T-cell (primary cell): ENCODE results near the gene EVI5. TPM values are rescaled to one million over a fixed set of nuclear protein-coding genes. Genes with fewer than 3 reads are reported as not detected.

Experiments
- ATAC-seq, 4 experiments: fragments of 200-7000 bp in 3 of 4; fragments of 150-1000 bp in 1 of 4; cut with Tn5 transposase; replicated peaks in 1 of 4; 1 replicate in 3 of 4; 2 replicates in 1 of 4; pipeline ENCODE4 v1.10.0; 2021; ENCODE audit warnings: moderate library complexity in 3 of 4, mild to moderate bottlenecking in 2 of 4, moderate number of reproducible peaks in 1 of 4
- CTCF ChIA-PET, 2 donors: fragments of 300-600 bp; sonication (Branson Sonifier 250); formaldehyde crosslinking; loops; one replicate each; lab custom pipeline; 2022; ENCODE audit warnings: antibody characterized with exemption in 2 of 2; lab: Charles Lee
- POLR2A ChIA-PET, 2 donors: fragments of 300-600 bp; sonication (Branson Sonifier 250); formaldehyde crosslinking; loops; one replicate each; lab custom pipeline; 2022; ENCODE audit warnings: antibody characterized with exemption in 2 of 2; lab: Charles Lee
- DNase-seq, 35 experiments: peaks; one replicate each; pipeline versions ENCODE4 v3.0.0 to v3.0.0-alpha.2; 2013 to 2023
- H3K27ac ChIP-seq: one replicate; pipeline ENCODE4 v1.5.1; 2013; ENCODE audit warnings: low read length
- H3K27me3 ChIP-seq, 2 experiments: replicated peaks in 1 of 2; 1 replicate in 1 of 2; 2 replicates in 1 of 2; pipeline versions ENCODE4 v1.6.1 to v1.7.0; 2013; ENCODE audit warnings: low read length in 1 of 2, mixed read lengths in 1 of 2; ENCODE audit not compliant: control insufficient read depth in 2 of 2, insufficient read depth in 2 of 2; ENCODE audit errors: extremely low read depth in 1 of 2
- H3K36me3 ChIP-seq, 2 donors: 1 replicate in 1 of 2; 2 replicates in 1 of 2; pipeline versions ENCODE4 v1.6.1 to v1.7.0; 2013; ENCODE audit warnings: low read length in 1 of 2; ENCODE audit not compliant: control insufficient read depth in 2 of 2, insufficient read depth in 1 of 2; ENCODE audit errors: extremely low read depth in 1 of 2
- H3K4me1 ChIP-seq, 2 experiments: 1 replicate in 1 of 2; 2 replicates in 1 of 2; pipeline versions ENCODE4 v1.6.1 to v1.7.0; 2013; ENCODE audit warnings: low read length in 2 of 2, mixed read lengths in 1 of 2; ENCODE audit not compliant: insufficient read depth in 2 of 2, control insufficient read depth in 1 of 2; ENCODE audit errors: extremely low read depth in 1 of 2
- H3K4me3 ChIP-seq, 2 donors: 1 replicate in 1 of 2; 2 replicates in 1 of 2; pipeline versions ENCODE4 v1.5.1 to v1.7.0; 2013; ENCODE audit warnings: mild to moderate bottlenecking in 2 of 2, low read length in 1 of 2, moderate library complexity in 1 of 2; ENCODE audit not compliant: control insufficient read depth in 1 of 2; ENCODE audit errors: extremely low read depth in 1 of 2
- H3K9me3 ChIP-seq: 2 replicates; pipeline ENCODE4 v1.7.0; 2013
- H3K27ac Mint-ChIP-seq, 2 donors: one replicate each; pipeline ENCODE4 v1.8.0; 2020 to 2021; ENCODE audit warnings: mild to moderate bottlenecking in 2 of 2, mixed read lengths in 2 of 2
- H3K27me3 Mint-ChIP-seq, 2 donors: one replicate each; pipeline ENCODE4 v1.8.0; 2021 to 2022; ENCODE audit warnings: mixed read lengths in 2 of 2
- H3K36me3 Mint-ChIP-seq: one replicate; pipeline ENCODE4 v1.8.0; 2021; ENCODE audit warnings: mixed read lengths
- H3K4me1 Mint-ChIP-seq, 3 donors: one replicate each; pipeline ENCODE4 v1.8.0; 2020 to 2022; ENCODE audit warnings: mixed read lengths in 3 of 3, mild to moderate bottlenecking in 1 of 3
- H3K4me3 Mint-ChIP-seq, 3 donors: one replicate each; pipeline ENCODE4 v1.8.0; 2020 to 2022; ENCODE audit warnings: mild to moderate bottlenecking in 3 of 3, mixed read lengths in 3 of 3, moderate library complexity in 3 of 3
- H3K9me3 Mint-ChIP-seq, 3 donors: one replicate each; pipeline ENCODE4 v1.8.0; 2020 to 2022; ENCODE audit warnings: mixed read lengths in 3 of 3
- WGBS: methylation state at CpG from one replicate; pipeline ENCODE4 v1.1.5; 2013; ENCODE audit warnings: missing lambda C conversion rate; ENCODE audit not compliant: insufficient coverage; 5-methylcytosine and 5-hydroxymethylcytosine counted together
- total RNA-seq, 35 experiments: library from RNA in 6 of 35; stranded (reverse) in 6 of 35; fragments of 120-200 nt in 1 of 35; gene quantifications; one replicate each; pipeline versions ENCODE4 v1.2.1 to v1.2.4 and lab custom pipeline; 2013 to 2026

The EVI5 gene
- total RNA-seq = 1 to 10 TPM; 1.5 to 2.4 (median 2.0) TPM
- 2.1 TPM for total RNA-seq (2013)
- 1.0 to 142 (median 3.4) reads per million in 29 experiments for total RNA-seq (lab: John Stamatoyannopoulos, UW)

GRCh38 chr1:92784639-92785500 lies at the start of gene EVI5:
Gene EVI5, minus strand, starts transcription at chr1:92785108. Its CDS starts 48,562 bp downstream, at chr1:92736546.
- DNase-seq (peak; percentile 25 to 78 (median 52)), ATAC-seq (peak; percentile 72 to 81 (median 75))
- H3K4me3 ChIP-seq = peak within 1 kb of the TSS; percentile 54 to 86
- Mint-ChIP-seq H3K4me3 (peak within 1 kb of the TSS; percentile 76 to 84 (median 77)), H3K9me3 (no peaks in the 10 kb centered on the region), H3K4me1 (peaks cover 19 to 25% (median 19%) of the 10 kb centered on the region in 3 donors), H3K36me3 (no peaks in the 10 kb centered on the region), H3K27ac (peak within 1 kb of the TSS; percentile 11 to 47), H3K27me3 (peaks cover 16 to 44% of the 10 kb centered on the region in 2 donors)
- H3K27me3 ChIP-seq = peaks cover 0 to 51% of the 10 kb centered on the region in 2 experiments
- 3% methylated on average over 85 of the region's 94 CpGs for WGBS
- H3K36me3 ChIP-seq = no peaks in the 10 kb centered on the region
- POLR2A ChIA-PET = no interaction called here
- H3K27ac ChIP-seq = no peak within 1 kb of the TSS
- CTCF ChIA-PET = interaction anchor here in 1 of 2 donors (0.7 kb wide), 1 partner anchor 35 kb away, joined by 3 read pairs; no protein-coding TSS in a partner anchor
- peaks cover 8 to 28% of the 10 kb centered on the region in 2 experiments for H3K4me1 ChIP-seq
- no peaks in the 10 kb centered on the region for H3K9me3 ChIP-seq

GRCh38 chr1:92834617-92835016 lies 49.7 kb upstream of the EVI5 start:
- no peaks in the 10 kb centered on the region for H3K27me3 ChIP-seq
- DNase-seq (no peak), ATAC-seq (no peak)
- ChIA-PET CTCF (interaction anchor here in 1 of 2 donors (1.1 kb wide), 1 partner anchor 35 kb away, joined by 3 read pairs; no protein-coding TSS in a partner anchor), POLR2A (interaction anchor here in 1 of 2 donors (0.6 kb wide), 1 partner anchor 127 kb away, joined by 4 read pairs; no protein-coding TSS in a partner anchor)
- H3K4me3 ChIP-seq = no peak overlapping the region
- Mint-ChIP-seq H3K27me3 (no peaks in the 10 kb centered on the region), H3K4me3 (peak overlapping the region; percentile 97 to 100 (median 99)), H3K36me3 (peaks cover 59% of the 10 kb centered on the region), H3K9me3 (no peaks in the 10 kb centered on the region), H3K4me1 (peaks cover 72 to 76% (median 75%) of the 10 kb centered on the region in 3 donors), H3K27ac (peak overlapping the region; percentile 92 to 99)
- H3K9me3 ChIP-seq = no peaks in the 10 kb centered on the region
- H3K27ac ChIP-seq = peak overlapping the region; percentile 92
- peaks cover 23 to 26% of the 10 kb centered on the region in 2 experiments for H3K4me1 ChIP-seq
- peaks cover 3 to 60% of the 10 kb centered on the region in 2 donors for H3K36me3 ChIP-seq
- 37% methylated on average over 4 of the region's 5 CpGs for WGBS

- H3K27me3 ChIP-seq = no peaks in the 10 kb centered on the region
- peaks cover 3 to 55% of the 10 kb centered on the region in 2 donors for H3K36me3 ChIP-seq
- H3K27ac ChIP-seq = peak overlapping the region; percentile 92
- Mint-ChIP-seq H3K36me3 (peaks cover 53% of the 10 kb centered on the region), H3K4me1 (peaks cover 64 to 70% (median 68%) of the 10 kb centered on the region in 3 donors), H3K4me3 (peak overlapping the region; percentile 97 to 100 (median 99)), H3K27ac (peak overlapping the region; percentile 92 to 99), H3K27me3 (no peaks in the 10 kb centered on the region), H3K9me3 (no peaks in the 10 kb centered on the region)
- no peaks in the 10 kb centered on the region for H3K9me3 ChIP-seq
- H3K4me1 ChIP-seq = peaks cover 21 to 22% of the 10 kb centered on the region in 2 experiments
- WGBS = 55% methylated on average over 3 of the region's 5 CpGs
- DNase-seq (peak in 4 of 35 experiments; percentile 2 to 19 (median 3)), ATAC-seq (no peak)
- peak overlapping the region; percentile 44 to 91 for H3K4me3 ChIP-seq
- ChIA-PET POLR2A (no interaction called here), CTCF (interaction anchor here in 1 of 2 donors (0.5 to 1.1 kb wide), 2 partner anchors 35 to 1010 kb away, joined by 3 read pairs; no protein-coding TSS in a partner anchor)
Measured at GRCh38 chr1:92833840-92834239, 48.9 kb upstream of the EVI5 start.

GRCh38 chr1:92832537-92833114 lies 47.7 kb upstream of the EVI5 start:
- Mint-ChIP-seq H3K27me3 (no peaks in the 10 kb centered on the region), H3K9me3 (no peaks in the 10 kb centered on the region), H3K4me3 (peak overlapping the region; percentile 97 to 100 (median 99)), H3K27ac (peak overlapping the region; percentile 92 to 99), H3K36me3 (peaks cover 45% of the 10 kb centered on the region), H3K4me1 (peaks cover 52 to 58% (median 56%) of the 10 kb centered on the region in 3 donors)
- H3K4me1 ChIP-seq = peaks cover 18 to 22% of the 10 kb centered on the region in 2 experiments
- H3K9me3 ChIP-seq = no peaks in the 10 kb centered on the region
- ATAC-seq = peak in 3 of 4 experiments; percentile 1 to 5 (median 3)
- H3K27ac ChIP-seq = peak overlapping the region; percentile 92
- no peaks in the 10 kb centered on the region for H3K27me3 ChIP-seq
- H3K4me3 ChIP-seq = peak overlapping the region; percentile 91 to 97
- peak in 4 of 35 experiments; percentile 1 to 10 (median 6) for DNase-seq
- 0% methylated on average over 11 of the region's 19 CpGs for WGBS
- ChIA-PET POLR2A (interaction anchor here (0.6 to 1.4 kb wide), 8 partner anchors 9 to 943 kb away, joined by 3 to 11 read pairs (median 4); no protein-coding TSS in a partner anchor), CTCF (interaction anchor here (0.7 to 1.8 kb wide), 20 partner anchors 8 to 531 kb away, joined by 3 to 7 read pairs (median 4); partner anchors contain the start of gene DIPK1A (in 1 of the 2))
- H3K36me3 ChIP-seq = peaks cover 0 to 43% of the 10 kb centered on the region in 2 donors

- WGBS = under 1% methylated on average over 53 of the region's 57 CpGs
- CTCF ChIA-PET = interaction anchor here (0.6 to 1.8 kb wide), 27 partner anchors 9 to 651 kb away, joined by 3 to 7 read pairs (median 4); partner anchors contain the start of gene DIPK1A (in 1 of the 2)
- Histone ChIP-seq H3K36me3 (peaks cover 0 to 36% of the 10 kb centered on the region in 2 donors), H3K4me3 (peak within 1 kb of the TSS; percentile 91 to 97), H3K27me3 (no peaks in the 10 kb centered on the region), H3K4me1 (peaks cover 18 to 22% of the 10 kb centered on the region in 2 experiments), H3K27ac (peak within 1 kb of the TSS; percentile 92), H3K9me3 (no peaks in the 10 kb centered on the region)
- H3K27me3 Mint-ChIP-seq = no peaks in the 10 kb centered on the region
- ATAC-seq (peak; percentile 86 to 92 (median 87)), DNase-seq (peak; percentile 92 to 99 (median 94))
- peaks cover 38% of the 10 kb centered on the region for H3K36me3 Mint-ChIP-seq
- no peaks in the 10 kb centered on the region for H3K9me3 Mint-ChIP-seq
- H3K4me3 Mint-ChIP-seq = peak within 1 kb of the TSS; percentile 97 to 100 (median 99)
- H3K4me1 Mint-ChIP-seq = peaks cover 45 to 51% (median 49%) of the 10 kb centered on the region in 3 donors
- peak within 1 kb of the TSS; percentile 92 to 99 for H3K27ac Mint-ChIP-seq
- POLR2A ChIA-PET = interaction anchor here (0.5 to 1.4 kb wide), 12 partner anchors 10 to 957 kb away, joined by 3 to 11 read pairs (median 4); no protein-coding TSS in a partner anchor
Measured at GRCh38 chr1:92831762-92832536, 47.0 kb upstream of the EVI5 start, which contains the start of gene RPL5. Gene RPL5, plus strand, starts transcription at chr1:92832040. Its CDS starts 75 bp downstream, at chr1:92832115.
